OCI-LY7 (cell line): ENCODE data around the gene SSU72. TPM values are rescaled to one million over a fixed set of nuclear protein-coding genes. Genes with fewer than 3 reads are reported as not detected.

Experiments used
- BruUV-seq: library from RNA; stranded (reverse); fragments of 400-500 nt; replicated peaks from 2 replicates; lab custom pipeline; 2021; lab: Mats Ljungman, UMichigan
- CTCF ChIA-PET: fragments of 300-600 bp; sonication (Branson Sonifier 250); formaldehyde crosslinking; loops from one replicate; lab custom pipeline; 2022; ENCODE audit warnings: antibody characterized with exemption; ENCODE audit not compliant: unreplicated experiment; lab: Charles Lee
- POLR2A ChIA-PET: fragments of 300-600 bp; sonication (Branson Sonifier 250); formaldehyde crosslinking; loops from one replicate; lab custom pipeline; 2022; ENCODE audit warnings: antibody characterized with exemption; lab: Charles Lee
- DNase-seq: peaks from one replicate; pipeline ENCODE4 v3.0.0-alpha.2; 2015; ENCODE audit warnings: low spot score
- H2AFZ ChIP-seq: fragments of 200-600 bp; sonication (generic), shearing (Covaris generic); 2 replicates; pipeline ENCODE4 v1.6.1; 2014; ENCODE audit warnings: mild to moderate bottlenecking, antibody characterized with exemption, low read length, moderate library complexity
- H3K27ac ChIP-seq: fragments of 200-600 bp; sonication (generic); 2 replicates; pipeline ENCODE4 v1.5.1; 2014; ENCODE audit warnings: mixed run types, low read depth, mild to moderate bottlenecking, moderate library complexity, low read length, inconsistent platforms; ENCODE audit not compliant: poor library complexity, severe bottlenecking
- H3K36me3 ChIP-seq: fragments of 200-600 bp; sonication (generic); 2 replicates; pipeline ENCODE4 v1.6.1; 2014; ENCODE audit warnings: mild to moderate bottlenecking, antibody characterized with exemption, low read length, moderate library complexity, mixed read lengths; ENCODE audit not compliant: insufficient read depth
- H3K4me1 ChIP-seq: fragments of 200-600 bp; sonication (generic); 2 replicates; pipeline ENCODE4 v1.5.1; 2014; ENCODE audit warnings: mild to moderate bottlenecking, low read length; ENCODE audit not compliant: insufficient read depth, poor library complexity, severe bottlenecking
- H3K4me2 ChIP-seq: fragments of 200-600 bp; sonication (generic); 2 replicates; pipeline ENCODE4 v1.6.1; 2014; ENCODE audit warnings: mild to moderate bottlenecking, low read length
- H3K4me3 ChIP-seq: fragments of 200-600 bp; sonication (generic); 2 replicates; pipeline ENCODE4 v1.5.1; 2014; ENCODE audit warnings: mild to moderate bottlenecking, low read depth, low read length; ENCODE audit not compliant: poor library complexity, severe bottlenecking
- H3K79me2 ChIP-seq: fragments of 200-600 bp; sonication (generic); 2 replicates; pipeline ENCODE4 v1.6.1; 2016; ENCODE audit warnings: low read depth, mild to moderate bottlenecking, low read length, moderate library complexity, mixed read lengths; ENCODE audit not compliant: insufficient read depth
- H3K9me2 ChIP-seq: fragments of 200-600 bp; sonication (generic); 2 replicates; pipeline ENCODE4 v1.6.1; 2016; ENCODE audit warnings: mild to moderate bottlenecking, low read length, mixed read lengths; ENCODE audit not compliant: insufficient read depth
- H3K9me3 ChIP-seq: fragments of 200-600 bp; sonication (generic); 2 replicates; pipeline ENCODE4 v1.6.1; 2014; ENCODE audit warnings: mild to moderate bottlenecking, mixed run types, low read length, mixed read lengths
- H4K20me1 ChIP-seq: fragments of 200-600 bp; sonication (generic); 2 replicates; pipeline ENCODE4 v1.6.1; 2014; ENCODE audit warnings: mild to moderate bottlenecking, antibody characterized with exemption, low read length, moderate library complexity, mixed read lengths; ENCODE audit not compliant: insufficient read depth
- CTCF ChIP-seq: fragments of 200-600 bp; sonication (generic); conservative IDR thresholded peaks from 2 replicates; pipeline ENCODE4 v1.5.1; 2014; ENCODE audit warnings: mild to moderate bottlenecking, antibody characterized with exemption, low read length, moderate library complexity, mixed read lengths
- EZH2phosphoT487 ChIP-seq: fragments of 200-600 bp; sonication (generic); IDR thresholded peaks from 2 replicates; pipeline ENCODE4 v1.6.1; 2018; ENCODE audit warnings: low read depth, borderline replicate concordance, mild to moderate bottlenecking, mixed run types, antibody characterized with exemption, low read length, moderate library complexity, mixed read lengths
- intact Hi-C: fragments of 100-400 bp; cut with micrococcal nuclease; formaldehyde crosslinking; loops from one replicate; pipeline ENCODE4 v1.10.0; 2022; ENCODE audit not compliant: unreplicated experiment
- total RNA-seq, 2 experiments: library from RNA; depleted of rRNA in 1 of 2; stranded (reverse); fragments of >200 nt in 1 of 2; shearing (Covaris generic) in 1 of 2; gene quantifications; 2 replicates each; pipeline ENCODE4 v1.2.3, GENCODE V29; 2014 to 2022

The SSU72 gene
- total RNA-seq, 2 experiments from 2014 or later = 97.7 to 149 TPM

DNA sequence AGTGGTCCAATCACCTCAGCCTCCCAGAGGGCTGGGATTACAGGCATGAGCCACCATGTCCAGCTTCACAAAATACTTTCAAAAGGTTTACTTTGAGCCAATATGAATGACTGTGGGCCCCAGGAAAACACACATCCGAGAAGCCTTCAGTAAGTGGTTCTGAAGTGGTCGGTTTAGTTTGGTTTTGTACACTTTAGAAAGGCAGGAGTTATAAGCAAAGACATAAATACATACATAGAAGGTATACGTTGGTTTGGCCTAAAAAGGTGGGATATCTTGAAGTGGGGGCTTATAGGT is 37.4 kb upstream of the SSU72 start:
- no TSS peak for BruUV-seq
- Histone ChIP-seq H3K4me1 (peaks cover 39% of the 10 kb centered on the region), H3K36me3 (no peaks in the 10 kb centered on the region), H3K4me2 (no peak overlapping the region), H4K20me1 (no peaks in the 10 kb centered on the region), H3K4me3 (no peak overlapping the region), H3K9me2 (no peaks in the 10 kb centered on the region), H3K79me2 (peaks cover 14% of the 10 kb centered on the region; the same call in 1 of the 2 replicates), H2AFZ (no peak overlapping the region), H3K9me3 (no peaks in the 10 kb centered on the region), H3K27ac (no peak overlapping the region)
- no peak for DNase-seq
- no peak for TF ChIP-seq EZH2phosphoT487
- ChIA-PET POLR2A (no interaction called here), CTCF (no interaction called here)
- intact Hi-C loops = no loop called here

GRCh38 chr1:1610796-1611195 is 36.1 kb upstream of the SSU72 start:
- H2AFZ ChIP-seq = no peak overlapping the region
- no peak for DNase-seq
- H3K4me3 ChIP-seq = no peak overlapping the region
- H3K9me2 ChIP-seq = no peaks in the 10 kb centered on the region
- no peaks in the 10 kb centered on the region for H4K20me1 ChIP-seq
- intact Hi-C loops = no loop called here
- H3K9me3 ChIP-seq = no peaks in the 10 kb centered on the region
- peaks cover 14% of the 10 kb centered on the region; the same call in 1 of the 2 replicates for H3K79me2 ChIP-seq
- H3K36me3 ChIP-seq = no peaks in the 10 kb centered on the region
- TF ChIP-seq CTCF = no peak
- TF ChIP-seq EZH2phosphoT487 = no peak
- H3K4me1 ChIP-seq = peaks cover 38% of the 10 kb centered on the region
- no peak overlapping the region for H3K4me2 ChIP-seq
- H3K27ac ChIP-seq = no peak overlapping the region
- ChIA-PET POLR2A (no interaction called here), CTCF (interaction anchor here (0.5 kb wide), 1 partner anchor 458 kb away, joined by 3 read pairs; no protein-coding TSS in a partner anchor)
- no TSS peak for BruUV-seq

DNA sequence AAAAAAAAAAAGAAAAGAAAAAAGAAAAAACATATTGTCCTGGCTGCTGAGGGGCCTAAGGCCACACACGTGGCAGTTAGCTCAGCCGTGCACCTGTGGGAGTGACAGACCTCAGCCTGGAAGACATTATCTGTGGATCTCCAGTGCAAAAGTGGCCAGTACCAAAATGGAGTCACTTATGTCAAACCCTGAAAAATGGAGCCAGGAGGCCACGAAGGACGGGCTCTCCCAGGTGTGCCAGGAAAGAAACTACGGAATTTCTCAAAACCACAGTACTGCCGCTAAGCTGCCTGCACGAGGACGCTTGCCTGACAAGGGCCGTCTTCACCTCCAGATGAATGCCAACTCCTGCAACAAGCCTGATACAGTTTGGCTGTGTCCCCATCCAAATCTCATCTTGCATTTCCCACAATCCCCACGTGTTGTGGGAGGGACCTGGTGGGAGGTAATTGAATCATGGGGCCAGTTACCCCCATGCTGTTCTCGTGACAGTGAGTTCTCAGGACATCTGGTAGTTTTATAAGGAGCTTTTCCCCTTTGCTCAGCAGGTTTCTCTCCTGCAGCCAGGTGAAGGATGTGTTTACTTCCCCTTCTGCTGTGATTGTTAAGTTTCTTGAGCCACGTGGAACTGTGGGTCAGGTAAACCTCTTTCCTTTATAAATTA is 35.3 kb upstream of the SSU72 start:
- TF ChIP-seq EZH2phosphoT487 (no peak), CTCF (no peak)
- no peaks in the 10 kb centered on the region for H4K20me1 ChIP-seq
- intact Hi-C loops = no loop called here
- DNase-seq = no peak
- H3K79me2 ChIP-seq = peaks cover 13% of the 10 kb centered on the region; the same call in 1 of the 2 replicates
- POLR2A ChIA-PET = no interaction called here
- H3K9me2 ChIP-seq = no peaks in the 10 kb centered on the region
- H2AFZ ChIP-seq = no peak overlapping the region
- H3K4me3 ChIP-seq = no peak overlapping the region
- H3K9me3 ChIP-seq = no peaks in the 10 kb centered on the region
- no peak overlapping the region; the same call in 1 of the 2 replicates for H3K4me2 ChIP-seq
- no peaks in the 10 kb centered on the region for H3K36me3 ChIP-seq
- CTCF ChIA-PET = interaction anchor here (0.5 kb wide), 1 partner anchor 457 kb away, joined by 3 read pairs; no protein-coding TSS in a partner anchor
- H3K27ac ChIP-seq = no peak overlapping the region
- no TSS peak for BruUV-seq
- peaks cover 38% of the 10 kb centered on the region for H3K4me1 ChIP-seq
